Stimulated activated CD4-positive, alpha-beta T cell treated with anti-CD3 and anti-CD28 coated beads, TNF-alpha, amount 100 ng/mL, for 4 hours (primary cell): ENCODE measurements around the gene GID4.

Source experiments
- DNase-seq, 3 experiments: peaks; one replicate each; pipeline ENCODE4 v3.0.0-alpha.2; 2020; ENCODE audit warnings: low read depth in 3 of 3

Gene GID4

DNA sequence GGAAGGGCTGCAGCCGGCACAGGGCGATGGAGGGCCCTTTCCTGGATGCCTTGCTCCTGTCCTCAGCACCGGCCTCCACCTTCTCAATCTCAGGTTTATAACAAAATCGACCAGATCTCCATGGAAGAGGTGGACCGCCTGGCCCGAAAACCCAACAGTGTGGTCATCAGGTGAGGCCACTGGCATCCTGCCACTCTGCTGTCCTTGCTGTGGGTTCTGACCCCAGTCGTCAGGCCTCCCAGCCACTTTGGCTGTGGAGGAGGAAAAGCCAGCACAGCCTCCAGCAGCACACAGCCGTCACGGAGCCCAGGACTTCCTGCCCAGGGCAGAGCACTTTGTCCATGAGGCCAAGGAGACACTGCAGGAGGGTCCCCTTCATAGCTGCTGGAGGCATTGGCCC, 62.6 kb downstream of the GID4 start:
- no peak for DNase-seq

GRCh38 chr17:18102640-18103039, 63.4 kb downstream of the GID4 start:
- no peak for DNase-seq

- DNase-seq: no peak
Measured at GRCh38 chr17:18105027-18105426, 65.8 kb downstream of the GID4 start.

GRCh38 chr17:18105595-18105994, 66.4 kb downstream of the GID4 start:
- no peak for DNase-seq

DNA sequence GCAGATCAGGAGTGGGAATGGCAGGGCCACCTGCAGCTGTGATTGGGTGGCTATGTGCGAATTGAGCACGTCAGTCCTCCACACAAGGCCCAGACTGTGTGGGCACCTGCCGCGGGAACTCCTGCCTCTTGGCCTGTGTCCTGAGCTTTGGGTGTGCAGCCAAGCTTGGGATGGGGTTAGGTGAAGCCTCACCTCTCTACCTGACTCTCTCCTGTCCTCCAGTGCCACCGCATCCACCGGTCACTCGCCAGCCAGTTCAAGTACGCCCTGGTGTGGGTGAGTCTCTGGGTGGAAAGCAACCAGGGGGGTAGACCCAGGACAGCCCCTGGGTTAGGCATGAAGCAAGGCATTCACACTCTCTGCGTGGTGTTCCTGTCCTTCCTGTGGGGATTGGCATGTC, 67.0 kb downstream of the GID4 start:
- DNase-seq: no peak

GRCh38 chr17:18107061-18107790, 68.0 kb downstream of the GID4 start:
- DNase-seq: no peak

- DNase-seq: no peak
Measured at GRCh38 chr17:18107971-18108370, 68.8 kb downstream of the GID4 start.

GRCh38 chr17:18108401-18109312, 69.4 kb downstream of the GID4 start, which contains the start of gene MYO15A:
MYO15A (plus strand) TSS chr17:18108756; CDS start chr17:18118801, 10,045 bp downstream.
- no peak for DNase-seq

DNA sequence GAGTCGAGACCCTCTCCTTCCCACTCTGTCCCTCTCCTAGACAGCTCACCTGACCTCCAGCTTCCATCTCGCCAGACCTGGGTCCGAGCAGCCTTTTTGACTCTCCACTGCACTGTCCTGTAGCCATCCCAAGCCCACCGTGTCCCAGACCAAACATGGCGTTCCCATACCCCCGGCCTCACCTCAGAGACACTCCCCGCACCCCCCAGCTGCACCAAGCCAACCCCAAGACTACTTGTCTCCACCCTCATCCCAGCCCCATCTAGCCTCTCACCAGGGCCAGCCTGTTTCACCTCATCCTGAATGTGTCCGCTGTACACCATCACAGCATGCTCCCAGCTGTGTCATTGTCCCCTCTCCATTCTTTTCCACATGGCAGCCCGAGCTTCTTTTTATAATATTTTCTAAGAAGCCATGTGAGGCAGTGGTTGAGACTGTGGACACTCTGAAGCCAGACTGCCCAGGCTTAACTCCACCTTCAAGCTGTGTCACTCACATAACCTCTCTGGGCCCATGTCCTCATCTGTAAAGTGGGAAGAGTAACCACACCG, 70.8 kb downstream of the GID4 start:
- DNase-seq: no peak

DNA sequence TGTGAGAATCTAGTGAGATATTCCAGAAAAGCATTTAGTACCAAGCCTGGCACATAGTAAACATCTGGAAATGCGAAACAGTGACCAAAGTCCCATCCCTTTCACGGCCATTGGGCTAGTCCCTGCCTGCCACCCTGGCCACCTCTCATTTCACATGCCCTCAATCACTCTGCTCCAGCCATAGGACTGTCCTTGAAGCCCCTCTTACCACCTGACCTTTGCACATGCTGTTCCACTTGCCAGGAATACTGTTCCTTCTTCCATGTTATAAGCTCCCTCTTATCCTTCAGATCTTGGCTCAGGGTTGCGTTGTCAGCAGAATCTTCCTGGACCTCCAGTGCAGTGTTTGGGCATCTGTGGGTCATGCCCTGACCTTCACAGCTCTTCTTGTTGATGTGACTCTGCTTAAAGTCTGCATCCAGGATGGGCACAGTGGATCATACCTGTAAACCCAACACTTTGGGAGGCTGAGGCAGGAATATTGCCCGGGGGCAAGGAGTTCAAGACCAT, 71.5 kb downstream of the GID4 start:
- no peak for DNase-seq

DNA sequence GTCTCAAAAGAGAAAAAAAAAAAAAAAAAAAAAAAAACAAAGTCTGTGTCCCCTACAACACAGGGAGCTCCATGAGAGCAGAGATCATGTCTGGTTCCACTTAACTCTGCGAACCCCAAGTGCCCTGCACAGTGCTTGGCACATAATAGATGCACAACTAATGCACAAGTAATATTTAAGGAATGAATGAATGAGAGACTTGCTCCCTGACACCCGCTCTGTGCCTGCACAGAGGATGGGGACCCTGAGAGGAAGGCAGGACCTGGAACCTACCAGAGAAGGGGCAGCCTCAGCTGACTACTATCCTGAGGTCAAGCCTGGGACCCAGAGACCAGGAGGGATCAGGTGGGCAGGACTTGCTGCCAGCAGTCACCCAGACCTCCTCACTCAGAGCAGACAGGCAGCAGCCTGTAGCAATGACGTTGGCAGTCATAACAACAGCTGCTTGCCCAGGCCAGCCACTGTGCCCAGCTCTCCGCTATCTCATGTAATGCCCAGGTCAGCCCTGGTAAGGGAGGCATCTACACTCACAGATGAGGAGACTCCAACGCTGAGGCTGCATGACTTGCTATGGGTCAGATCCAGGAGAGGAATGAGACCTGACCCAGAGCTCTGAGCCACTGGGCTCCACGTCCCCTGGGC, 72.2 kb downstream of the GID4 start:
- DNase-seq: no peak

- no peak for DNase-seq
Measured at GRCh38 chr17:18115517-18115916, 76.3 kb downstream of the GID4 start.

DNA sequence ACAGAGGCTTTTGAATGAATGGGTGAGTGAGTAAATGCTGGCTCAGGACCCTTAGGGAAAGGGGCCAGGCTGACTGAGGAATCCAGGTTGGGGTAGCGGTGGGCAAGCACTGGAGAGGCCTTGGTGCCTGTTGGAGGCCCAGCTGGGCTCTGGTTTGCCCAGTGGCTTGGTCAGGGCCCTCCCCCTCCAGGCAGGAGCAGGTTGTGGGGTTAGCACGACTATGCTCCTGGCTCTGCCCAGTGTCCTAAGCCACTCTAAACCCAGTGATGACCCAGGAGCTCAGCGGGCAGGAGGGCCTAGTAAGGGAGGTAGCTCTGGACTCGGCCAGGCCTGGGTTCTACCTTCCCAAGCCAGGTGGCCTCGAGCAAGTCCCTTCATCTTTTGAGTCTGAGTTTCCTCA, 76.9 kb downstream of the GID4 start:
- no peak for DNase-seq

GRCh38 chr17:18117533-18117932, 78.3 kb downstream of the GID4 start:
- DNase-seq: no peak
